ENCODE results near the gene COL9A1. TPM values are rescaled to one million over a fixed set of nuclear protein-coding genes. Genes with fewer than 3 reads are reported as not detected.

COL9A1 gene
- total and polyA plus RNA-seq, 2 donors (not counting 1 experiment from before 2014, with no cell fraction given), result not detected

DNA sequence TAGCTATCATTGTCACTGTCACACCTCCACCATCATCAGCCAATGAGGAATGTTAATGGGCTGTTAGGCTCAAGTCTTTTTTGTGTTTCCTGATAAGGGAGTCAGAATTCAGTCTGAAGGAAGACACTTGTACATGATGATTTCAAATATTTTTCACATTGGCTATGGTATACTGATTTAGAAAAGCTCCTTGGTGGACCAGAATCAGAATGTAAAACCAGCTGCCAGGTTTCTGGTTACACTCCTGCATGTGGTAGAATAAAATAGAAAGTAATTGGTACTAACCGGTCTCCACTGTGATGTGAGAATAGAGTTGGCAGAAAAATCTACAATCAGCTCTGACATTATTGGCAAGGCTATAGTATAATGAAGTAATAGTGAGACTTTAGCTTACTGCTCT, 10.7 kb downstream of the COL9A1 start:
- Histone ChIP-seq H3K4me1 (ENCODE audit: control insufficient read depth in 2 of 2, insufficient read depth in 2 of 2, low read length in 2 of 2) (no peaks in the 10 kb centered on the region), H3K36me3 (replicated peaks in 1 of 2; ENCODE audit: control extremely low read depth in 1 of 2, control insufficient read depth in 1 of 2, extremely low read depth in 1 of 2, insufficient read depth in 2 of 2, low read length in 1 of 2) (no peaks in the 10 kb centered on the region), H3K9me3 (ENCODE audit: control extremely low read depth in 1 of 3, control insufficient read depth in 2 of 3, insufficient read depth in 1 of 3, low read length in 2 of 3) (no peaks in the 10 kb centered on the region), H3K9ac (ENCODE audit: low read length) (no peak overlapping the region), H3K4me2 (replicated peaks; ENCODE audit: low read depth, low read length, poor library complexity, severe bottlenecking) (no peak overlapping the region), H2AFZ (ENCODE audit: insufficient read depth, low read depth, low read length, poor library complexity, severe bottlenecking) (no peak overlapping the region), H3K79me2 (ENCODE audit: control insufficient read depth, insufficient read depth, low read length) (no peaks in the 10 kb centered on the region), H3K27me3 (replicated peaks in 1 of 4; ENCODE audit: control extremely low read depth in 1 of 4, control insufficient read depth in 3 of 4, insufficient read depth in 4 of 4, low read length in 3 of 4) (no peaks in the 10 kb centered on the region), H3K4me3 (ENCODE audit: control extremely low read depth in 1 of 5, extremely low read depth in 1 of 5, insufficient read depth in 1 of 5, low read depth in 2 of 5, low read length in 4 of 5) (no peak overlapping the region), H3K27ac (ENCODE audit: low read length in 2 of 2) (no peak overlapping the region), H4K20me1 (ENCODE audit: control insufficient read depth, insufficient read depth, low read length, poor library complexity, severe bottlenecking) (no peaks in the 10 kb centered on the region)
- Mint-ChIP-seq H3K9me3 (ENCODE audit: insufficient read depth) (no peaks in the 10 kb centered on the region), H3K4me1 (no peaks in the 10 kb centered on the region), H3K27ac (no peak overlapping the region), H3K4me3 (no peak overlapping the region), H3K27me3 (peaks cover 9% of the 10 kb centered on the region)
- POLR2A ChIA-PET, result no interaction called here
- intact Hi-C loops (cut with micrococcal nuclease), result no loop called here
- CTCF ChIA-PET, result interaction anchor here (1.4 kb wide), 1 partner anchor 18 kb away, joined by 9 read pairs; no protein-coding TSS in a partner anchor
- TF ChIP-seq CTCF (IDR thresholded peaks at IDR 0.05) (no peak), EZH2 (IDR thresholded peaks at IDR 0.05; ENCODE audit: borderline replicate concordance, insufficient read depth, low read depth, low read length, poor library complexity, severe bottlenecking) (no peak)
- WGBS (ENCODE audit: insufficient coverage), result no CpG with 5 or more reads among the region's 1 CpG
- DNase-seq (no peak), ATAC-seq (ENCODE audit: low read depth) (no peak)

DNA sequence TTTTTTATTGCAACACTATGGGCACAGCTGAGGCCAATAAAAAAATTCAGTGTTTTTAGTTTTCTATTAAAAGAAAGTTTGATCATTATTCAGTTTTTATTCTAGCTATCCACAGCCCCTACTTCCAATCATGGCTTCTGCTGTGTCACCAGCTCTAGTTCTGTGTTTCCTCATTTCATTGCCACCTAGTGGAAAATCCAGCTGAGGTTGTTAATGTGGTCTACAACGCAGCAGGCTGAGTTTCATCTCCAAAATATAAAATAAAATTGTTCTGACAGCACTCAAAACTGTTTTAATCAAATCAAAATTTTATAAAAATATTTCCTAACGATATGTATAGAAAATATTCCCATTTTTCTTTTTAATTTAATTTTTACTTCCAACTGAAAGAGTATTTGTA, 13.6 kb downstream of the COL9A1 start:
- WGBS (ENCODE audit: insufficient coverage), result no CpG with 5 or more reads among the region's 2 CpGs
- Histone ChIP-seq H2AFZ (ENCODE audit: insufficient read depth, low read depth, low read length, poor library complexity, severe bottlenecking) (no peak overlapping the region), H3K27ac (ENCODE audit: low read length in 2 of 2) (no peak overlapping the region), H3K4me2 (replicated peaks; ENCODE audit: low read depth, low read length, poor library complexity, severe bottlenecking) (no peak overlapping the region), H3K4me1 (ENCODE audit: control insufficient read depth in 2 of 2, insufficient read depth in 2 of 2, low read length in 2 of 2) (no peaks in the 10 kb centered on the region), H3K79me2 (ENCODE audit: control insufficient read depth, insufficient read depth, low read length) (no peaks in the 10 kb centered on the region), H3K4me3 (ENCODE audit: control extremely low read depth in 1 of 5, extremely low read depth in 1 of 5, insufficient read depth in 1 of 5, low read depth in 2 of 5, low read length in 4 of 5) (no peak overlapping the region), H3K9ac (ENCODE audit: low read length) (no peak overlapping the region), H3K9me3 (ENCODE audit: control extremely low read depth in 1 of 3, control insufficient read depth in 2 of 3, insufficient read depth in 1 of 3, low read length in 2 of 3) (no peaks in the 10 kb centered on the region), H4K20me1 (ENCODE audit: control insufficient read depth, insufficient read depth, low read length, poor library complexity, severe bottlenecking) (no peaks in the 10 kb centered on the region), H3K36me3 (replicated peaks in 1 of 2; ENCODE audit: control extremely low read depth in 1 of 2, control insufficient read depth in 1 of 2, extremely low read depth in 1 of 2, insufficient read depth in 2 of 2, low read length in 1 of 2) (no peaks in the 10 kb centered on the region), H3K27me3 (replicated peaks in 1 of 4; ENCODE audit: control extremely low read depth in 1 of 4, control insufficient read depth in 3 of 4, insufficient read depth in 4 of 4, low read length in 3 of 4) (no peaks in the 10 kb centered on the region)
- no peaks in the 10 kb centered on the region for H3K4me1 Mint-ChIP-seq
- TF ChIP-seq CTCF (IDR thresholded peaks at IDR 0.05) (no peak), EZH2 (IDR thresholded peaks at IDR 0.05; ENCODE audit: borderline replicate concordance, insufficient read depth, low read depth, low read length, poor library complexity, severe bottlenecking) (no peak)
- intact Hi-C loops (cut with micrococcal nuclease), result no loop called here
- ATAC-seq (ENCODE audit: low read depth), result no peak
- DNase-seq, result no peak
- no peak overlapping the region for H3K27ac Mint-ChIP-seq
- ChIA-PET POLR2A (no interaction called here), CTCF (interaction anchor here (1.1 kb wide), 1 partner anchor 68 kb away, joined by 3 read pairs; no protein-coding TSS in a partner anchor)
- H3K27me3 Mint-ChIP-seq, result peaks cover 11% of the 10 kb centered on the region
- H3K4me3 Mint-ChIP-seq, result no peak overlapping the region
- no peaks in the 10 kb centered on the region for H3K9me3 Mint-ChIP-seq (ENCODE audit: insufficient read depth)

Data from B cell (primary cell).